IPS-18a (cell line): ENCODE measurements around the gene SARS1.

Source experiments
- H3K27ac ChIP-seq: one replicate; pipeline ENCODE4 v1.5.1; 2013; ENCODE audit warnings: low read length
- H3K27me3 ChIP-seq: one replicate; pipeline ENCODE4 v1.6.1; 2013; ENCODE audit warnings: mild to moderate bottlenecking, low read length; ENCODE audit not compliant: control insufficient read depth, insufficient read depth
- H3K36me3 ChIP-seq: one replicate; pipeline ENCODE4 v1.6.1; 2013; ENCODE audit warnings: low read depth, low read length; ENCODE audit not compliant: control insufficient read depth
- H3K4me1 ChIP-seq: one replicate; pipeline ENCODE4 v1.6.1; 2013; ENCODE audit warnings: low read depth, low read length; ENCODE audit not compliant: control insufficient read depth
- H3K4me3 ChIP-seq: one replicate; pipeline ENCODE4 v1.5.1; 2013; ENCODE audit warnings: low read length
- H3K9ac ChIP-seq: one replicate; pipeline ENCODE4 v1.6.1; 2013; ENCODE audit warnings: mild to moderate bottlenecking, low read length, moderate library complexity
- H3K9me3 ChIP-seq: one replicate; pipeline ENCODE4 v1.6.1; 2013; ENCODE audit warnings: low read depth, low read length; ENCODE audit not compliant: control insufficient read depth

The SARS1 gene

GRCh38 chr1:109247401-109248365 is 34.0 kb downstream of the SARS1 start:
- Histone ChIP-seq H3K9ac (no peak overlapping the region), H3K4me3 (no peak overlapping the region)

GRCh38 chr1:109248444-109248796 is 34.7 kb downstream of the SARS1 start:
- H3K4me3 ChIP-seq: no peak overlapping the region
- H3K9me3 ChIP-seq: no peaks in the 10 kb centered on the region
- H3K4me1 ChIP-seq: peaks cover 8% of the 10 kb centered on the region
- H3K27ac ChIP-seq: no peak overlapping the region
- no peak overlapping the region for H3K9ac ChIP-seq
- H3K27me3 ChIP-seq: peaks cover 30% of the 10 kb centered on the region
- peaks cover 3% of the 10 kb centered on the region for H3K36me3 ChIP-seq

More at GRCh38 chr1:109247401-109248365, 34.0 kb downstream of the SARS1 start:
- Histone ChIP-seq H3K4me1 (peaks cover 8% of the 10 kb centered on the region), H3K27ac (no peak overlapping the region), H3K9me3 (no peaks in the 10 kb centered on the region), H3K36me3 (peaks cover 3% of the 10 kb centered on the region), H3K27me3 (peaks cover 30% of the 10 kb centered on the region)

GRCh38 chr1:109248797-109249629 is 35.3 kb downstream of the SARS1 start, which contains the start of gene CELSR2:
Gene CELSR2 (plus strand): TSS chr1:109249539. CDS start chr1:109250080, 541 bp downstream.
- H3K9ac ChIP-seq: no peak within 1 kb of the TSS
- H3K27ac ChIP-seq: no peak within 1 kb of the TSS

GRCh38 chr1:109249654-109250401 is 36.1 kb downstream of the SARS1 start:
- Histone ChIP-seq H3K9me3 (no peaks in the 10 kb centered on the region), H3K27ac (no peak overlapping the region), H3K4me3 (peak overlapping the region; percentile 41), H3K36me3 (peaks cover 3% of the 10 kb centered on the region), H3K27me3 (peaks cover 30% of the 10 kb centered on the region), H3K9ac (no peak overlapping the region), H3K4me1 (peaks cover 21% of the 10 kb centered on the region)

More at GRCh38 chr1:109248797-109249629, 35.3 kb downstream of the SARS1 start, which contains the start of gene CELSR2:
- Histone ChIP-seq H3K9me3 (no peaks in the 10 kb centered on the region), H3K27me3 (peaks cover 30% of the 10 kb centered on the region), H3K36me3 (peaks cover 3% of the 10 kb centered on the region), H3K4me3 (peak within 1 kb of the TSS; percentile 41), H3K4me1 (peaks cover 13% of the 10 kb centered on the region)

- H3K27ac ChIP-seq: no peak overlapping the region
- peak overlapping the region; percentile 41 for H3K4me3 ChIP-seq
- H3K9me3 ChIP-seq: no peaks in the 10 kb centered on the region
- H3K4me1 ChIP-seq: peaks cover 27% of the 10 kb centered on the region
- peaks cover 30% of the 10 kb centered on the region for H3K27me3 ChIP-seq
- H3K36me3 ChIP-seq: peaks cover 3% of the 10 kb centered on the region
- H3K9ac ChIP-seq: no peak overlapping the region
Measured at GRCh38 chr1:109250454-109251276, 36.9 kb downstream of the SARS1 start.

GRCh38 chr1:109251277-109252166 is 37.8 kb downstream of the SARS1 start:
- Histone ChIP-seq H3K4me3 (no peak overlapping the region), H3K9ac (no peak overlapping the region), H3K36me3 (peaks cover 3% of the 10 kb centered on the region), H3K27me3 (peaks cover 30% of the 10 kb centered on the region), H3K27ac (no peak overlapping the region), H3K9me3 (no peaks in the 10 kb centered on the region), H3K4me1 (peaks cover 28% of the 10 kb centered on the region)

GRCh38 chr1:109252167-109252892 is 38.6 kb downstream of the SARS1 start:
- H3K27me3 ChIP-seq: peaks cover 30% of the 10 kb centered on the region
- no peak overlapping the region for H3K27ac ChIP-seq
- H3K9ac ChIP-seq: no peak overlapping the region
- peaks cover 28% of the 10 kb centered on the region for H3K4me1 ChIP-seq
- no peak overlapping the region for H3K4me3 ChIP-seq
- H3K9me3 ChIP-seq: no peaks in the 10 kb centered on the region
- H3K36me3 ChIP-seq: peaks cover 3% of the 10 kb centered on the region

GRCh38 chr1:109252893-109253802 is 39.4 kb downstream of the SARS1 start:
- Histone ChIP-seq H3K9me3 (no peaks in the 10 kb centered on the region), H3K4me1 (peaks cover 28% of the 10 kb centered on the region), H3K4me3 (no peak overlapping the region), H3K36me3 (peaks cover 3% of the 10 kb centered on the region), H3K27ac (no peak overlapping the region), H3K9ac (no peak overlapping the region), H3K27me3 (peaks cover 22% of the 10 kb centered on the region)
